Suprapubic skin (tissue), 4 donors: ENCODE measurements around the gene ZDHHC19. TPM values are rescaled to one million over a fixed set of nuclear protein-coding genes. Genes with fewer than 3 reads are reported as not detected.

Experiments used
- DNase-seq, 2 donors: peaks; one replicate each; pipeline ENCODE4 v3.0.0-alpha.2; 2019; ENCODE audit warnings: low spot score in 2 of 2
- H3K27ac ChIP-seq: fragments of 200-600 bp; sonication (generic); one replicate; pipeline ENCODE4 v1.5.1; 2019
- H3K27me3 ChIP-seq: fragments of 200-600 bp; sonication (generic); one replicate; pipeline ENCODE4 v1.5.1; 2019
- H3K36me3 ChIP-seq: fragments of 200-600 bp; sonication (generic); one replicate; pipeline ENCODE4 v1.5.1; 2019
- H3K4me1 ChIP-seq: fragments of 200-600 bp; sonication (generic); one replicate; pipeline ENCODE4 v1.5.1; 2019
- H3K4me3 ChIP-seq: fragments of 200-600 bp; sonication (generic); one replicate; pipeline ENCODE4 v1.5.1; 2019; ENCODE audit warnings: mild to moderate bottlenecking
- H3K9me3 ChIP-seq: fragments of 200-600 bp; sonication (generic); one replicate; pipeline ENCODE4 v1.5.1; 2019
- EP300 ChIP-seq: sonication (generic); formaldehyde crosslinking; IDR thresholded peaks from one replicate; pipeline ENCODE4 v1.6.1; 2017; ENCODE audit warnings: antibody characterized with exemption
- POLR2A ChIP-seq, 2 donors: fragments of 450-650 bp; IDR thresholded peaks; one replicate each; pipeline ENCODE4 v1.6.1; 2017; ENCODE audit warnings: antibody characterized with exemption in 2 of 2, mild to moderate bottlenecking in 2 of 2, moderate library complexity in 2 of 2
- POLR2AphosphoS5 ChIP-seq, 3 donors: sonication (generic); formaldehyde crosslinking; IDR thresholded peaks; one replicate each; pipeline ENCODE4 v1.6.1; 2017; ENCODE audit warnings: antibody characterized with exemption in 3 of 3
- WGBS: methylation state at CpG from one replicate; pipeline ENCODE4 v1.1.5; 2018; 5-methylcytosine and 5-hydroxymethylcytosine counted together
- total RNA-seq, 4 donors: library from RNA; depleted of rRNA; stranded (reverse); fragments of >200 nt; gene quantifications; one replicate each; pipeline ENCODE4 v1.1.0, GENCODE V29; 2016
- TF ChIP-seq, protein P1 (sequence below), 2 donors: fragments of 200-600 bp in 1 of 2; fragments of 450-650 bp in 1 of 2; sonication (generic) in 1 of 2; IDR thresholded peaks; one replicate each; pipeline ENCODE4 v1.5.1; 2016 to 2019; ENCODE audit warnings: antibody characterized with exemption in 2 of 2, mild to moderate bottlenecking in 1 of 2, moderate library complexity in 1 of 2

Gene ZDHHC19
- total RNA-seq, 4 donors from 2014 or later: not detected

DNA sequence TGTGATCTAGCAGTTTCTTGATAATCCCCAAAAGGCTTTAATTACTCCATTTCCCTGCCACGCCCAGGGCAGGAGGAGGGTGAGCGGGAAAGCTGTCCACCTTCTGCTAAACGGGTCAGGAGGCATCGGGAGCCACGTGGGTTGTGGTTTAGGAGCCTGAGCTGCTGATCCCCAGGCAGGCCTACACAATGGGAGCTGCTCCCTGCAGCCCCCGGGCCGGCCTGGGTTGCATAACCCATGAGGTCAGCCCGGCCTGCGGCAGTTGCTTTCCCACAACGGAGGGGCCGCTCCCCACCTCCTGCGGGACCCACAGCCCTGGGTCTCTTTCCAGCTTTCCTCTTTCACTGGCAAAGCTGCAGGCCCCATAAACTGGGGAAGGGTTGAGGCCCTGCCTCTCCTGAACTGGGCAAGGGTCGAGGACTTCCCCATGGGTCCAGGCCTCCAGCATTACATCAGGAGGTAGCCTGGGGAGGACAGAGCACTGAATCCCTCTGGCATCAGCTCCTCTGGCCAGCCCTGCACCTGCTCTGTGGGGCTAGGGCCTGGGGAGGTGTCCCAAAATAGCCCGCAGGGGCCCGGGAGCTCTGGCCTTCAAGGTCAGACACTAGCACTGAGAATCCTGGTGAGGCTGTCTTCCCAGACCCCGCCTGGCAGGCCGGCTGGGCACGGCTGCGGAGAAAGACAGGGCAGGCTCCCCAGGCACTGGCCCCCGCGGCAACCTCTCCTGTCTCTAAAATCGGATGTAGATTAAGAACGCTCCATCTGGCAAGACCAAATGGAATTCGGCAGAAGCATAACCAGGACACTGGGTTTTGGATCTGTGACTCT, 47.3 kb downstream of the ZDHHC19 start:
- H3K4me3 ChIP-seq: no peak overlapping the region
- peaks cover 4% of the 10 kb centered on the region for H3K36me3 ChIP-seq
- H3K9me3 ChIP-seq: no peaks in the 10 kb centered on the region
- no peak overlapping the region for H3K27ac ChIP-seq
- TF ChIP-seq, protein P1, sequence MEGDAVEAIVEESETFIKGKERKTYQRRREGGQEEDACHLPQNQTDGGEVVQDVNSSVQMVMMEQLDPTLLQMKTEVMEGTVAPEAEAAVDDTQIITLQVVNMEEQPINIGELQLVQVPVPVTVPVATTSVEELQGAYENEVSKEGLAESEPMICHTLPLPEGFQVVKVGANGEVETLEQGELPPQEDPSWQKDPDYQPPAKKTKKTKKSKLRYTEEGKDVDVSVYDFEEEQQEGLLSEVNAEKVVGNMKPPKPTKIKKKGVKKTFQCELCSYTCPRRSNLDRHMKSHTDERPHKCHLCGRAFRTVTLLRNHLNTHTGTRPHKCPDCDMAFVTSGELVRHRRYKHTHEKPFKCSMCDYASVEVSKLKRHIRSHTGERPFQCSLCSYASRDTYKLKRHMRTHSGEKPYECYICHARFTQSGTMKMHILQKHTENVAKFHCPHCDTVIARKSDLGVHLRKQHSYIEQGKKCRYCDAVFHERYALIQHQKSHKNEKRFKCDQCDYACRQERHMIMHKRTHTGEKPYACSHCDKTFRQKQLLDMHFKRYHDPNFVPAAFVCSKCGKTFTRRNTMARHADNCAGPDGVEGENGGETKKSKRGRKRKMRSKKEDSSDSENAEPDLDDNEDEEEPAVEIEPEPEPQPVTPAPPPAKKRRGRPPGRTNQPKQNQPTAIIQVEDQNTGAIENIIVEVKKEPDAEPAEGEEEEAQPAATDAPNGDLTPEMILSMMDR (IDR thresholded peaks at IDR 0.05): no peak
- TF ChIP-seq POLR2A (IDR thresholded peaks at IDR 0.05): no peak
- no peak for TF ChIP-seq POLR2AphosphoS5 (IDR thresholded peaks at IDR 0.05)
- TF ChIP-seq EP300: no peak
- H3K27me3 ChIP-seq: no peaks in the 10 kb centered on the region
- H3K4me1 ChIP-seq: no peaks in the 10 kb centered on the region
- 49% methylated on average over 23 of the region's 24 CpGs for whole genome bisulfite sequencing
- DNase-seq: no peak

DNA sequence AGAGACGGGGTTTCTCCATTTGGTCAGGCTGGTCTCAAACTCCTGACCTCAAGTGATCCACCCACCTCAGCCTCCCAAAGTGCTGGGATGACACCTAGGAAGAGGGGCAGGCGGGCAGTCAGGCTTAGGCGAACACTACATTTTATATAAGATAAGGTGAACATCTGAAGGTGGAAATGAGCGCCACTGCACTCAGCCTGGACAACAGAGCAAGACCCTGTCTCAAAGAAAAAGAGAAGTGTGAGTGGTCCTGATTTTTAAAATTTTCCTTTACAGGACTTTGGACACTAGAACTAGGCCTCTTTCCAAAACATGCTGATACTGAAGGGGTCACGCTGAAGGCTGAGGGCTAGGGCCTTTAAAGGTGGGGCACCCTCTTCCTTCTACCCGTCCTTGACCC, 48.0 kb downstream of the ZDHHC19 start:
- DNase-seq: no peak
- Histone ChIP-seq H3K9me3 (no peaks in the 10 kb centered on the region), H3K27ac (no peak overlapping the region), H3K36me3 (peaks cover 4% of the 10 kb centered on the region), H3K4me3 (no peak overlapping the region), H3K27me3 (no peaks in the 10 kb centered on the region), H3K4me1 (no peaks in the 10 kb centered on the region)
- 98% methylated on average over 6 of the region's 6 CpGs for WGBS
- TF ChIP-seq EP300: no peak
- TF ChIP-seq POLR2AphosphoS5 (IDR thresholded peaks at IDR 0.05): no peak
- TF ChIP-seq, protein P1 (IDR thresholded peaks at IDR 0.05): no peak
- no peak for TF ChIP-seq POLR2A (IDR thresholded peaks at IDR 0.05)

DNA sequence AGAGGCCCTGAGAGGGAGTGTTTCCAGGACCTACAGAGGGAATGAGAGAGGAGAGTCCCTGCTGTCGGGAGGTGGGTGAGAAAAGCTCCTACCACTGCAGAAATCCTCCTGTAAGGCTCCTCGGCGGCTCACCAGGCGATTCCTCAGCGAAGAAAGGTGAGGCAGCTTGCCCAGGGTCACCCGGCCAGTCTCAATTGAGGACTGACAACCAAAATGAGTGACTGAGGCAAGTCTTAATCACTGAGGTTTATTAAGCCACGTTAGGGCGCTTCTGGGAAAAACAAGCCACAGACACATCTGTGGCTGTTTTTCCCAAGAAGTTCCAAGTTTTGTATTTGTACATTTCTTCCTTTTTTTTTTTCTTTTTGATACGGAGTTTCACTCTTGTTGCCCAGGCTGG, 48.5 kb downstream of the ZDHHC19 start:
- Histone ChIP-seq H3K4me1 (no peaks in the 10 kb centered on the region), H3K27ac (no peak overlapping the region), H3K9me3 (no peaks in the 10 kb centered on the region), H3K4me3 (no peak overlapping the region), H3K27me3 (no peaks in the 10 kb centered on the region), H3K36me3 (peaks cover 4% of the 10 kb centered on the region)
- TF ChIP-seq, protein P1 (IDR thresholded peaks at IDR 0.05): no peak
- TF ChIP-seq POLR2A (IDR thresholded peaks at IDR 0.05) (no peak), POLR2AphosphoS5 (IDR thresholded peaks at IDR 0.05) (no peak), EP300 (no peak)
- no peak for DNase-seq
- WGBS: 91% methylated on average over 9 of the region's 9 CpGs

DNA sequence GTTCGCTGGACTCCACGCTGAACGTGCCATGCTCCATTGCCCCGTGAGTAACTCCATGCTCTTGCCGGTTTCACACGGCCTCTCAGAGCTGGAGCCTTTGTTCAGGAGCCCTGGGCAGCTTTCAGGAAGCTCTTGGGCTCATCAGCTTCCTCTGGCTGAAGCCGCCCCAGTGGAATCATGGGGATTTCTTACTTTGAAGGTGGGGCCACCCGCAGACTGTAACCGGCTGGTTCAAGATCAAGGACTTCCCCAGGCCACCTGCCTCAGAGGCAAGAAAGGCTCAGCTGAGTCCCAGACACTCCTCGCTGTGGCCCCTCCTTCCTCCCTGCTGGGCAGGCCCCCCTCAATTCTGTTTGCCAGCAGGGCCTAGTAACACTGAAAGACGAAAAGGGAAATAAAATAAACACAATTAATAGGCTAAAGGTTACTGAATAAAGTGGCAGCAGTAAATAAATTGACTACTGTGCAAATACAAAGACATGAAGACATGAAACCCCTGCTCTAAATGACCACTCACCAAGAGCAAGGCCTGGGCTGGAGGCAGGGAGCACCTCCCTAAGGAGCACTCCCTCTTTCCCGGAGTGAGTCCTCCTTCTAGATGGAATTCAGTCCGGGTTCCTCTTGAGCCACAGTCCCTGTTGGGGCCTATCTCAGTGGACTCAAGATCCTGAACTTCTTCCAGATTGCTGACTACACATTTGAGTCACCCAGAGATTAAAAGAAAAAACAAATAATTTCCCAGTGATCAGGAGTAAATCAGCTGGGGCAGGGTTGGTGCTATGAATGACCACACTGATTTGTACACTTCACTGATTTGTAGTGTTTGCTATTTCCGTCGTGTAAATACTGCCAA, 51.0 kb downstream of the ZDHHC19 start:
- Histone ChIP-seq H3K36me3 (peaks cover 4% of the 10 kb centered on the region), H3K4me1 (no peaks in the 10 kb centered on the region), H3K27ac (no peak overlapping the region), H3K9me3 (no peaks in the 10 kb centered on the region), H3K27me3 (no peaks in the 10 kb centered on the region), H3K4me3 (no peak overlapping the region)
- TF ChIP-seq EP300 (no peak), POLR2A (IDR thresholded peaks at IDR 0.05) (no peak), POLR2AphosphoS5 (IDR thresholded peaks at IDR 0.05) (no peak)
- TF ChIP-seq, protein P1 (IDR thresholded peaks at IDR 0.05): no peak
- 76% methylated on average over 15 of the region's 15 CpGs for WGBS
- no peak for DNase-seq

DNA sequence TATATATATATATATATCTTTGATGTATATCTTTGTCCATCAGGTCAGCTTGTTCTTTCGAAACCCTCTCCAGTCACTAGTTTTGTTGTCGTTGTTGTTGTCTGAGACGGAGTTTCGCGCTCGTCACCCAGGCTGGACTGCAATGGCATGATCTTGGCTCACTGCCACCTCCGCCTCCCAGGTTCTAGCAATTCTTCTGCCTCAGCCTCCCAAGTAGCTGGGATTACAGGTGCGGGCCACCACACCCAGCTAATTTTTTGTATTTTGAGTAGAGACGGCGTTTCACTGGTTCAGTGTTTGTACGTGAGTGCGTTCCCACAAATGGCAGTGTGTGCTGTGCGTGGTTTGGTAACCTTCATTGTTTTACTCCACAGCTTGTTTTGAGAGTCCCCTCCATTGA, 51.7 kb downstream of the ZDHHC19 start:
- Histone ChIP-seq H3K27ac (no peak overlapping the region), H3K27me3 (no peaks in the 10 kb centered on the region), H3K4me3 (no peak overlapping the region), H3K4me1 (no peaks in the 10 kb centered on the region), H3K36me3 (peaks cover 4% of the 10 kb centered on the region), H3K9me3 (no peaks in the 10 kb centered on the region)
- no peak for DNase-seq
- TF ChIP-seq, protein P1 (IDR thresholded peaks at IDR 0.05): no peak
- no peak for TF ChIP-seq EP300
- TF ChIP-seq POLR2AphosphoS5 (IDR thresholded peaks at IDR 0.05): no peak
- TF ChIP-seq POLR2A (IDR thresholded peaks at IDR 0.05): no peak
- 92% methylated on average over 13 of the region's 13 CpGs for WGBS
